KOPT-K1 (cell line): Measurements from ENCODE around the gene RNF168.
"Not testable (repeated sequence)": the region's sequence is repeated elsewhere in the genome, so short reads cannot be mapped to it uniquely, and the experiment has no call there.

Source experiments
- H3K27ac ChIP-seq: fragments of 200-600 bp; sonication (generic); 2 replicates; pipeline ENCODE4 v1.5.1; 2016; ENCODE audit warnings: antibody characterized with exemption, mild to moderate bottlenecking, low read depth, low read length; ENCODE audit not compliant: poor library complexity, severe bottlenecking
- H3K36me3 ChIP-seq: fragments of 200-600 bp; sonication (generic); 2 replicates; pipeline ENCODE4 v1.5.1; 2017; ENCODE audit warnings: antibody characterized with exemption, mild to moderate bottlenecking, low read length, moderate library complexity; ENCODE audit not compliant: insufficient read depth
- H3K9me3 ChIP-seq: fragments of 200-600 bp; sonication (generic); 2 replicates; pipeline ENCODE4 v1.5.1; 2017; ENCODE audit warnings: antibody characterized with exemption, low read length, mild to moderate bottlenecking; ENCODE audit not compliant: insufficient read depth, poor library complexity, severe bottlenecking

RNF168 gene

DNA sequence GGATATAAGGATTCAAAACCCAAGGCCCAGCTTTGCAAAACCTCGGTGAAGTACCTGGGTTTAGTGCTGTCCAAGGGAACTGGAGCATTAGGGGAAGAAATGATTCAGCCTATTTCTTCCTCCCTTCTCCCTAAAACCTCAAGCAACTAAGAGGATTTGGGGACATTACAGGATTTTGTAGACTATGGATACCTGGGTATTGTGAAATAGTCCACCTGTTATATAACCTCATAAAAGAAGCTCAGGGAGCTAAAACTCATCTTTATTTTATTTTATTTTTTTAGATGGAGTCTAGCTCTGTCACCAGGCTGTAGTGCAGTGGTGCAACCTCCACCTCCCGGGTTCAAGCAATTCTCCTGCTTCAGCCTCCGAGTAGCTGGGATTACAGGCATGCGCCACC lies 20.3 kb upstream of the RNF168 start:
- H3K27ac ChIP-seq: no peak overlapping the region
- H3K9me3 ChIP-seq: peaks cover 12% of the 10 kb centered on the region
- H3K36me3 ChIP-seq: no peaks in the 10 kb centered on the region

DNA sequence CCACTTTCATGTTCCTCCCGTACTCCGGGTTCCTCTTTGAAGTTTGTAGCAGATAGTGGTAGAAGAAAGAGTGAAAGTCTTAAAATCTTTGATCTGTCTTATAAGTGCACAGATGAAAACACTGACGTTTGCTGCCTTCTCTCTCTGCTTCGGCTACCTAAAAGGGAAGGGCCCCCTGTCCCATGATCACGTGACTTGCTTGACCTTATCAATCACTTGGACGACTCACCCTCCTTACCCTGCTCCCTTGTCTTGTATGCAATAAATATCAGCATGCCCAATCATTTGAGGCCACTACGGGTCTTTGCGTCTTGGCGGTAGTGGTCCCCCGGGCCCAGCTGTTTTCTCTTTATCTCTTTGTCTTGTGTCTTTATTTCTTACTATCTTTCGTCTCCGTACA lies 17.7 kb upstream of the RNF168 start:
- H3K36me3 ChIP-seq, H3K27ac ChIP-seq: not testable (repeated sequence)
- H3K9me3 ChIP-seq: peaks cover 29% of the 10 kb centered on the region

DNA sequence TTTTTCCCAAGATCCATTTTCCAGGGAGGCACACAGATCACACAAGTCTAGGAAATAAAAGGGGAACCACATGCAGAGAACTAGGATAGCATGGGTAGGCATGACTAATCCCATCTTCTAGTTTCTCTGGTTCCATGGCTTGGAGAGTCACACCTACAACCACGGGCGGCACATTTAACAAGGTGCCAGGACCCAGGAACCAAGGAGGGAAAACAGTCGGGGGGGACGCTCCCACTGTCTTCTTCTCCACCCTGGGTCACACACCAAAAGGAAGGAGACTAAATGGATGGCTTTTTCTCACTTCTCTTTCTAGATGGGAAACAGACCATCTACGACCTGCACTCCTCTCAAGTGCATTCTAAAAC lies 16.1 kb upstream of the RNF168 start:
- Histone ChIP-seq H3K36me3 (no peaks in the 10 kb centered on the region), H3K27ac (no peak overlapping the region), H3K9me3 (peaks cover 29% of the 10 kb centered on the region)

DNA sequence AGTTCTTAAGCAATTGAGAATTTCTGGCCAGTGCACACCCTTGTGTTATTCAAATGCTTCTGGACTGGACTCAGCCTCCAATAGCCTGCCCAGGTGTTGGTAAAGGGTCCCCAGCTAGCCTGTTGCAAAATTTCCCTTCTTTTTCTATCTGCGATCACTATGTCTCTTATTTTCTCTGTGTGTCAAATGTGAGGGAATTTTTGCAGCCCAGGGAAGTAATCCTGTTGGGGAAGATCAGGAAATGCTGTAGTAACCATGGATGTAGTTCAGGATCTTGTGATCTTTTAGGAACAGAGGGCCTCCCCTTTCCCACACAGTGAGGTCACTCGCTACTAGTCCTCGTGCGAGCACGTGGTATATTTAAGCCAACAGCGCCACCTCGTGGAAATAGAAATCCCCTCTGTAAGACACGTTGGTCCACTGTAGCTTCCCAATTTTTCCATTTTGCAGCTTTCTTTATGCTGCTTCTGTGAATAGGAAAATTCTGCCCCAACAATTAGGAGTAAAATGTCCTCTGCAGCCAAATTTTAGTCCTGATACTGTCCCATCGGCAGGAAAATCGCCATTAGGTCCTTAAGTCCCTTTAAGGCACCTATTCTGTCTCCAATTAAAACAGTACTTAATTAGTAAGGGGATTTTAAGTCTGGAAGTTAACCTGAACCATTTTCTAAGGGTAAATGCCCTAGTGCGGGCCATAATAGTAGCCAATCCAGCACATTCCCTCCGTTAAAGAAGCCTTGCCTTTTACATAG lies 15.6 kb upstream of the RNF168 start:
- Histone ChIP-seq H3K27ac (no peak overlapping the region), H3K36me3 (no peaks in the 10 kb centered on the region), H3K9me3 (peaks cover 29% of the 10 kb centered on the region)

DNA sequence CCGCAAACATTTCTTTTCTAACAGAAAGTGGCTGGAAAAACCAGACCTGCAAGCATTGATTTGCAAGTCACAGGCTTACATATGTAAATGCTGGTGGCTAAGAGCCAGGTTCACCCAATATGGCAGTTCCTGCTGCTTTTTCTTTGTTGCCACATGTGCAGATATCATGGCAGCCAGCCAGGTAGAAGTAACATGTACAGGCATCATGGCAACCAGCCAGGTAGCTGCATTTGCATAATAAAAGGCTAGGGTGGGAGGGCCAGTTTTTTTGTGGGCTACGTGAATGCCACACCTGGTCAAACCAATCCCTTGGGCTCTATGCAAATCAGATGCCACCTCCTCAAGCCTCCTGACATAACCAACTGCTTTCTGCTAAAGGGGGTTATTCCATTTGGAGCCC lies 14.4 kb upstream of the RNF168 start:
- Histone ChIP-seq H3K27ac (no peak overlapping the region), H3K36me3 (no peaks in the 10 kb centered on the region), H3K9me3 (peaks cover 29% of the 10 kb centered on the region)

DNA sequence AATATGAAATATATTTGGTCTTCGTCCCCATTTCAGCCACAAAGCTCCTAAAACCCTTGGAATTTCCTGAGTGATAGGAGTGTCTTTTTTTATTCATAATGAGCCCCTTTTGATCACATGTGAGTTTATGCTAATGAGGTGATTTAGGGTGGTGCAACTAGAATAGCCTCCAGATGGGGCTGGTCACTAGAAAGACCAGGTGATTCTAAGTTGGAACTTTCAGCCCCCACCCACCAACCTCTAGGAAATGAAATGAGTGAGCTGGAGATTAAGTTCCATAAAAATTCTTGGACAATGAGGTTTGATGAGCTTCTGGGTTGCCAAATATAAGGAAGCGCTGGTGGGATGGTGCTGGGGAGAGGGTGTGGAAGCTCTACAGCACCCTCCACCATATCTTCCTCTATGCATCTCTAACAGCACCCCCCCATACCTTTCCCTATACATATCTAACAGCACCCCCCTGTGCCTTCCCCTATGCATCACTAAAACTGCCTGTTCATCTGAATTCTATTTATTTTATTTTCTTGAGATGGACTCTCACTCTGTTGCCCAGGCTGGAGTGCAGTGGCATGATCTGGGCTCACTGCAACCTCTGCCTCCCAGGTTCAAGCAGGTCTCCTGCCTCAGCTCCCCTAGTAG lies 13.7 kb upstream of the RNF168 start:
- Histone ChIP-seq H3K36me3 (no peaks in the 10 kb centered on the region), H3K27ac (no peak overlapping the region), H3K9me3 (peaks cover 29% of the 10 kb centered on the region)

DNA sequence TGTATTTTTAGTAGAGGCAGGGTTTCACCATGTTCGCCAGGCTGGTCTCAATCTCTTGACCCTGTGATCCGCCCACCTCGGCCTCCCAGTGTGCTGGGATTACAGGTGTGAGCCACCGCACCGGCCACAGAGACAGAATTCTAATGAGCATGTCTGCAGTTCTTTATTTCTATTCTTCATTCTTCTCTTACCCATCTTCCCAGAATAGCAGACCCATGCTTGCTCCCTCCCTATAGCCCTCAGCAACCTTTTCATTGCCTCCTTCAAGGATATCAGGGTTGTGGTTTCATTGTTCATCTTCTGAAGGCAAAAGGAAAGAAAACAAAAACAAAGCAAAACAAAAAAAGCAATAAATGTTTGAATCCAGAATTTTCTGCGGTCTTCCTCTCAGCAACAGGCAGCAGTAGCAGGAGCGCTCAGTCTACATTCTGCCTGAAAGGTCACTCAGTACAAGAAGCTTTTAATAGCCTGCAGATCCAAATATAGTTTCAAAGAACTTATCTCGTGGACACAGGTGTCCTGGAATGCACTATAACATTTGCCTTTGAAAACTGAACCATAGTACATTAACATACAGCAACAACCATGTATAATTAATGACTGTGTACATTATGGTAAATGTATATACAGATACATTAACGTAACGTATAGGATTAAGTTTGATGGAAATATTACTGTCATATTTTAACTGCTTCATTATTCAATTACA lies 11.5 kb upstream of the RNF168 start, which contains the start of gene SMCO1:
Gene SMCO1, minus strand, starts transcription at position 434 of the 709 bp plus-strand sequence. Its CDS starts 137 bp downstream, at position 297.
- Histone ChIP-seq H3K9me3 (peaks cover 27% of the 10 kb centered on the region), H3K27ac (no peak within 1 kb of the TSS), H3K36me3 (no peaks in the 10 kb centered on the region)

DNA sequence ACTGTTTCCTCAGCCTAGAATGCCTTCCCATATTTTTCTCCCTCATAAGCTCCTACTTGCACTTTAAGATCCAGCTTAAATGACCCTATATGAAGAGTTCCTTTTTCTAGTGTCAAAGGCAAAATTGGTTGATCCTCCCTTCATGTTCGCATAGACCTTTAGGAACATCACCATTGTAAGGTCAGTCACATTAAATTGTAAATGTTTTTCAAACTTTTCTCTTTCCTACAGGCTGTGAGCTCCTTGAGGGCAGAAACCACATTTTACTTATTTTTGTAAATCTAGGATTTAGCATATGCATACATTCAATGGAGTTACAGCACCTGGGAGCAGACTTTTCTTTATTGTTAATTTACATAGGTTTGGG lies 10.8 kb upstream of the RNF168 start:
- Histone ChIP-seq H3K9me3 (peaks cover 20% of the 10 kb centered on the region), H3K36me3 (no peaks in the 10 kb centered on the region), H3K27ac (no peak overlapping the region)

DNA sequence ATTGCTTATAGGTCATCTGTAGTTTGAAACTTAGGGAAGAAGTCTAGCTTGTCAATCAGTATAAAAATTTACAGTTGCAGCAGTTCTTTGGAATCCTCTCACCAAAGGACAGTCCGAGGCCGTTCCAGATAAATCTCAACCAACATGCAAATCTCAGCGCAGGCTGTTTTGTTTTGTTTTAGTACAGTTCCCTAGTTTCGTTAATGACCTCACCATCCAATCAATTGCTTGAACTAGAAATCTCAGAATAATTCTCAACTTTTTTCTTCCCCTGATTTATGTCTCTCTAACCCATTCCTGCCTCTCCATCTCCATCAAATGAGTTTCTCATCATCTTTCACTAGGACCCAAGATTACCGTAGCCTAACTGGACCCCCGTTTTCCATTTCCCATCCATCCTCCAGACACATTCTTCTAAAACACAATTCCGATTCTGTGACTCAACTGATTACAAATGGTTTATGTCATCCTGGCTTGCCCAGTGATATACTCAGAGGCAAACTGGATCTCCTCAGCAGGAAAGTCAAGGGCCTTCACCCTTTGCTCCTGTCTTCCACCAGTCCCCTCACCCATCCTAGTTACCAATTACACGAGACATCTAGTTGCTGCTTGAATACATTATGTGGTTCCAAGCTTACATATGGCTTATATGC lies 10.3 kb upstream of the RNF168 start:
- Histone ChIP-seq H3K9me3 (peaks cover 16% of the 10 kb centered on the region), H3K36me3 (no peaks in the 10 kb centered on the region), H3K27ac (no peak overlapping the region)

DNA sequence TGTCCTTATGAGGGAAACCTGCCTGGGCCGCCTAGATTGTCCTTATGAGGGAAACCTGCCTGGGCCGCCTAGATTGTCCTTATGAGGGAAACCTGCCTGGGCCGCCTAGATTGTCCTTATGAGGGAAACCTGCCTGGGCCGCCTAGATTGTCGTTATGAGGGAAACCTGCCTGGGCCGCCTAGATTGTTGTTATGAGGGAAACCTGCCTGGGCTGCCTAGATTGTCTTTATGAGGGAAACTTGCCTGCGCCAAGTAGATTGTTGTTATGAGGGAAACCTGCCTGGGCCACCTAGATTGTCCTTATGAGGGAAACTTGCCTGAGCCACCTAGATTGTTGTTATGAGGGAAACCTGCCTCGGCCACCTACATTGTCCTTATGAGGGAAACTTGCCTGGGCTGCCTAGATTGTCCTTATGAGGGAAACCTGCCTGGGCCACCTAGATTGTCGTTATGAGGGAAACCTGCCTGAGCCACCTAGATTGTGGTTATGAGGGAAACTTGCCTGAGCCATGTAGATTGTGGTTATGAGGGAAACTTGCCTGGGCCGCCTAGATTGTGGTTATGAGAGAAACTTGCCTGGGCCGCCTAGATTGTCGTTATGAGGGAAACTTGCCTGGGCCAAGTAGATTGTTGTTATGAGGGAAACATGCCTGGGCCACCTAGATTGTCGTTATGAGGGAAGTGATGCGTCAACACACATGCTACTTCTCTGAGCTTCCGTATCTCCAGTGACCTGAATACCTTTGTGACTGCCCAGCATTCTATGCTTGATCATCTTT lies 8.3 kb upstream of the RNF168 start:
- peak overlapping the region; percentile 64 for H3K27ac ChIP-seq
- H3K36me3 ChIP-seq: not testable (repeated sequence)
- H3K9me3 ChIP-seq: peaks cover 11% of the 10 kb centered on the region

DNA sequence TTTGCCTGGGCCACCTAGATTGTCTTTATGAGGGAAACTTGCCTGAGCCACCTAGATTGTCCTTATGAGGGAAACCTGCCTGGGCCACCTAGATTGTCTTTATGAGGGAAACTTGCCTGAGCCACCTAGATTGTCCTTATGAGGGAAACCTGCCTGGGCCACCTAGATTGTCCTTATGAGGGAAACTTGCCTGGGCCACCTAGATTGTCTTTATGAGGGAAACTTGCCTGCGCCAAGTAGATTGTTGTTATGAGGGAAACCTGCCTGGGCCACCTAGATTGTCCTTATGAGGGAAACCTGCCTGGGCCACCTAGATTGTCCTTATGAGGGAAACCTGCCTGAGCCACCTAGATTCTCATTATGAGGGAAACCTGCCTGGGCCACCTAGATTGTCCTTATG lies 7.5 kb upstream of the RNF168 start:
- Histone ChIP-seq H3K9me3 (peaks cover 18% of the 10 kb centered on the region), H3K27ac (peak overlapping the region; percentile 18)
- H3K36me3 ChIP-seq: not testable (repeated sequence)

DNA sequence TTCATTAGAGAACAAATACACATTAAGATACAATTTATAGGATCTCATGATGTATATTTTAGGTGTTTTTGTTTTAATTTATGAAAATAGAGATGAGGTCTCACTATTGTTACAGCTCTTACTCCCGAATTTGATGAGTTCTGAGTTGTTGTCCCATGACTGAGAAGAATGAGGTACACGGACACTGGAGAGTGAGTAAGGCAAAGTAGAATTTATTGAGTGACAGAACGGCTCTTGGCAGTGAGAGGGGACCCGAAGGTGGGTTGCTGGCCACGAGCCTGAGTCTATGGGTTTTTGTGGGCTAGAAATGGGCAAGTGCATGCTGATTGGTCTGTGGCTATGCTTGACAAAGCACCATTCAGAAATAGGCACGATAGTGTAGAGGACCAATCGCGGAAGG lies 3.1 kb upstream of the RNF168 start:
- Histone ChIP-seq H3K9me3 (peaks cover 23% of the 10 kb centered on the region), H3K27ac (no peak overlapping the region), H3K36me3 (0 out of 2 replicates have a peak, but pooled peaks cover under 1% of the 10 kb centered on the region)

DNA sequence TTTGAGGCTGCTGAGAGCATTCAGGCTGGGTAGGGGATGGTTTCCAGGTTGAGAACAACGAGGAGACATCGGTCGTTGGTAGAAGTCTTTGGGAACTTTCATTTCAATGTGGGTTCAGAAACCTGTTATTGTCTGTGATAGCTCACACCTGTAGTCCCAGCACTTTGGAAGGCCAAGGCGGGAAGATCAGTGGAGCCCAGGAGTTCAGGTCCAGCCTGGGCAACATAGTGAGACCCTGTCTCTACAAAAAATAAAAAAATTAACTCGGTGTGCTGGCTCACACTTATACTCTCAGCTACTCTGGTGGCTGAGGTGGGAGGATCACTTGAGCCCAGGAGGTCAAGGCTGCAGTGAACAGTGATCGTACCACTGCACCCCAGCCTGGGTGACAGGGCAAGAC lies 988 bp upstream of the RNF168 start:
- peak overlapping the region; percentile 96 for H3K27ac ChIP-seq
- peaks cover 15% of the 10 kb centered on the region; the same call in 1 of the 2 replicates for H3K36me3 ChIP-seq
- peaks cover 23% of the 10 kb centered on the region for H3K9me3 ChIP-seq

DNA sequence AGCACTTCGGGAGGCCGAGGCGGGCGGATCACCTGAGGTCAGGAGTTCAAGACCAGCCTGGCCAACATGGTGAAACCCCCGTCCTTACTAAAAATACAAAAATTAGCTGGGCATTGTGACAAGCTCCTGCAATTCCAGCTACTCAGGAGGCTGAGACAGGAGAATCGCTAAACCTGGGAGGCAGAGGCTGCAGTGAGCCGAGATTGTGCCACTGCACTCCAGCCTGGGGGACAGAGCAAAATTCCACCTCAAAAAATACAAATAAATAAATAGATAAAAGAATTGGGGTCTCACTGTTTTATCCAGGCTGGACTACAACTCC lies 470 bp upstream of the RNF168 start:
- Histone ChIP-seq H3K27ac (peak overlapping the region; percentile 96), H3K9me3 (peaks cover 23% of the 10 kb centered on the region)

More for the DNA sequence above, 470 bp upstream of the RNF168 start:
- H3K36me3 ChIP-seq: peaks cover 20% of the 10 kb centered on the region
